ENCODE data around the gene PPP1R26.
"Not testable (repeated sequence)": the region's sequence is repeated elsewhere in the genome, so short reads cannot be mapped to it uniquely, and the experiment has no call there.

Gene PPP1R26, protein sequence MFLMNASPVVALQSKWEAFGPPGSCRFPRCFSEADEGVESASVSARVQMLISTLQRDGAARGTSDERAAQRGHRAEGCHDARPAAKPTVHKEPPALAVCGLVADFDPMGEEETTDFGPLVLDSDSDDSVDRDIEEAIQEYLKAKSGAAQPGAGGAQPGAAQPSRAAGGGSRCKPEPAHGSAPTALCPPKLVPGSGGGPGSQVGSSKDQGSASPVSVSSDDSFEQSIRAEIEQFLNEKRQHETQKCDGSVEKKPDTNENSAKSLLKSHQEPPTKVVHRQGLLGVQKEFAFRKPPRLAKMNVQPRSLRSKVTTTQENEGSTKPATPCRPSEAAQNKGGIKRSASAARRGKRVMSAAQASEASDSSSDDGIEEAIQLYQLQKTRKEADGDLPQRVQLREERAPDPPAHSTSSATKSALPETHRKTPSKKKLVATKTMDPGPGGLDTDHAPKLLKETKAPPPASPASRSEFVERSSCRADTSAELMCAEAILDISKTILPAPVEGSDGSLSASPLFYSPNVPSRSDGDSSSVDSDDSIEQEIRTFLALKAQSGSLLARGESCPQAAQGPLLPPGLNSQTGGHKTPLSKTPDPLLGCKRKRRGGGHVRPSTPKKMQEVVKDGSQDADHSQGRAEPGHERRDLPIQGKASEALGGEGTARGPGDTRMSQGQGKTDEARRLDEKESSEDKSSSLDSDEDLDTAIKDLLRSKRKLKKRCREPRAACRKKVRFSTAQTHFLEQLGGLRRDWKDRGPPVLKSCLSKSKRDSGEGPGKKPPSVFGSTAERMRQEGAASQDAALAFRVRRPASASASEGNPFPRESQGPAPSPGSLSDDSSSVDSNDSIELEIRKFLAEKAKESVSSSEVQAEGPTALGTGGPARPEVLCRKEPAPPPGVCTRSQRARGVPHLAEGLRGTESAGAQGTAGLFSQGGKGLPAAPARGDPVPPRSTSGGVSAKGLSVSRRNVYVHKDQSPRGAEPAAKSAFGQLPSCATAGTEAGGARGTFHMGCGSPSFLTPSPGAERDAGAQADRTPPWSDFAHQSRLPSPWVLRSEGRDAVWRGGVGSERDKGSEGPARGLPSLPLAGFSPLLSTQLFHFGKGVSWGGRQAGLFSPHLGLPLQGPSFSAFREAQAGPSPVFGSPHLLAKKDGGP (N-terminal part only)

GRCh38 chr9:135479469-135480052 is at the start of gene PPP1R26:
TSS of gene PPP1R26 (plus strand) at chr9:135479782. CDS start at chr9:135484511, 4,729 bp downstream.
- no peak for DNase-seq

DNA sequence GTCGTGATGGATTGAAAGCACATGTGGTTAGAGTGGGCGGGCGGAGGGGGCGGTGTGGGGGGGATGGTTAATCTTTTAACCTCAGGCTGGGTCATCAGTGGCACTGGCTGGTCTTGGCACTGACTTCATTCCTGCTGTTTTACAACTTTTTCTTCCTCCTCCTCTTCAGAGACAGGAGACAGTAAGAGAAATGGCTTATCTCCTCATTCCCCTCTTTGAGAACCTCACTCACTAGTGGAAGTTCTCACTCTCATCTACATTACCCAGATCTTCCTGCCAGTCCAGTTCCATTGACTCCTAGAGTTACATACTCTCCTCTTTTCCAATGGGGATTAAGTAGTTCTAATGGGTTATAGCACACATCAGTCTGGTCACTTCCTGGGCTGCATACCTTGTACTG is 42.3 kb upstream of the PPP1R26 start:
- DNase-seq, result no peak

DNA sequence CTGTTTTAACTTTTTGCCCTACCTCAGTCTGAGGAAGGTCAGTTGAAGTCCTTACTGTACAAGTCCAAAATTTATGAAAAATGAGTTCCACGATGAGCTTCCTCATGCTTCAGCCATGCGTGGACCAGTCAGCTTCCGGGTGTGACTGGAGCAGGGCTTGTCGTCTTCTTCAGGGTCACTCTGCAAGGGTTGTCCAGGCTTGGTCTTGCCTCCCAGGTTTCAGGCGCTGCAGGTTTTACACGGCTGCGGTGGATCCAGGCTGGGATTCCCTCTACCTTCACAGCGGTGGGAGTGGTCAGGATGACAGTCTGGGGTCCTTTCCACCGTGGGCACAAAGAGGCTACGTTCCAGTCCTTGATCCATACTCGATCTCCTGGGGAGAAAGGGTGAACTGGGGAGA is 41.9 kb upstream of the PPP1R26 start:
- DNase-seq, result not testable (repeated sequence)

DNA sequence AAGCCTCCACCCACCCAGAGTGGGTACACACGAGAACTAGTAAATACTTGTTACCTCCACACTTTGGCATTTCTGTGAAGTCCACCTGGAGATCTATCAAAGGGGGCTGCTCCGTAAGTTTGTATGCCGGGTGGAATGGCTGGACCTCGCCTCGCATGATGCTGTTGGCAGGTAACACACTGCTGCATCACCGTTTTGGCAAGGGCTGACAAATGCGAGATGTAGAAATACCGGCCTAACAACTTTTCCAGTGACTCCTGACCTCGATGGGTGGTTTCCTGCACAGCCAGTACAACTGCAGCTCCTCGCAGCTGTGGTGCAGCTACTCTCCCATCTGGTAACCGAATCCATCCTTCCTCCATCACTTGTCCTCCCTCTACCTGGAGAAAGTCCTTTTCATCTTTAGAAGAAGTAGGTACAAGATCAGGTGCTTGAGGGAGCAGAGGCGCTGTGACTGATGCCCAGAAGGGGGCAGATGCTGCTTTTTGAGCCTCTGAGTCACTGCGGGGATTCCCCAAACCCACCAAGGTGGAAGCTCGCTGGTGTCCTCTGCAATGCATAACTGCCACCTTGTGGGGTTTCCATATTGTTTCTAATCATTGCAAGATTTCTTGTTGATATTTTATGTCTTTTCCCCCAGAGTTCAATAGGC is 40.9 kb upstream of the PPP1R26 start:
- not testable (repeated sequence) for DNase-seq

GRCh38 chr9:135439514-135439913 is 40.1 kb upstream of the PPP1R26 start:
- DNase-seq, result not testable (repeated sequence)

- no peak for DNase-seq
These were observed 39.7 kb upstream of the PPP1R26 start for GRCh38 chr9:135439916-135440315.

DNA sequence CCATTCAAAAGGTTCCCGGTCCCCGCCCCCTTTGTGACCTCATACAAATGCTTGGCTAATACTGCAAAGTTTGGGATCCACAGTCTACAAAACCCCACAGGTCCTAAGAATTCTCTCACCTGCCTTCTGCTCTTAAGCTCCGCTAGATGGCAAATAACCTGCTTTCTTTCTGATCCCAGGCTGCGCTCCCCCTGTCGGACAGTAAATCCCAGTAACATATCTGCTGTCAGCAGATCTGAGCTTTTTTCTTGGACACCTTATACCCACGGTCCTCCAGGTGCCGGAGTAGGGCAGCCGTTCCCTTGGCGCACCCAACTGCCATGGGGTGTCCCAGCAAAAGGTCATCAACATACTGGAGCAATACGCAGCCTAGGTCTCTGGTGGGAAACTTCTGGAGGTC is 39.0 kb upstream of the PPP1R26 start:
- DNase-seq, result no peak

- not testable (repeated sequence) for DNase-seq
These were observed 38.2 kb upstream of the PPP1R26 start for GRCh38 chr9:135441105-135442071.

- no peak for DNase-seq
These were observed 37.5 kb upstream of the PPP1R26 start for GRCh38 chr9:135442075-135442474.

DNA sequence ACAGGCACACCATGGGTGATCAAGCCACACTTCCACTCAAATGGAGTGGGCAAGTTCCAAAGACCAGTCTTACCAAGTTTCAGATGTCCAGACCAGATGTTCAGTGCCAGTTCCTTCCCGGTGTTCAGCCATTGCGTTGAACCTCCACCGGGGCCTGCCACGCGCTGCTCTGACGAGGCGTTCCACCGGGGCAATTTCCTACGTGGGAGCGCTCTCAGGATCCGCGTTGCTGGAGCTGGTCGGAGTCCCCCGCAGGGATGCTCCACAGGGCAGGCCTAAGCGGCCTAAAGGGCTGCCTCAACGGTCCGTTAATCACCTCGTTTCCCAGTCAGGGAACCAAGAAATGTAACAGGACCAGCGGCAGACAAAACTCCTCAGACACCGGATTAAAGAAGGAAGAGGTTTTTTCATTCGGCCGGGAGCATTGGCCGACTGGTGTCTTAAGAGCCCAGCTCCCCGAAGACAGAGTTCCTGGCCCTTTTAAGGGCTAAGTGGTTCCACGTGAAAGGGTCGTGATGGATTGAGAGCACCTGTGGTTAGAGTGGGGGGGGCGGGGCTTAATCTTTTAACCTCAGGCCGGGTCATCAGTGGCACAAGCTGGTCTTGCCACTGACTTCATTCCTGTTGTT is 35.7 kb upstream of the PPP1R26 start:
- no peak for DNase-seq

DNA sequence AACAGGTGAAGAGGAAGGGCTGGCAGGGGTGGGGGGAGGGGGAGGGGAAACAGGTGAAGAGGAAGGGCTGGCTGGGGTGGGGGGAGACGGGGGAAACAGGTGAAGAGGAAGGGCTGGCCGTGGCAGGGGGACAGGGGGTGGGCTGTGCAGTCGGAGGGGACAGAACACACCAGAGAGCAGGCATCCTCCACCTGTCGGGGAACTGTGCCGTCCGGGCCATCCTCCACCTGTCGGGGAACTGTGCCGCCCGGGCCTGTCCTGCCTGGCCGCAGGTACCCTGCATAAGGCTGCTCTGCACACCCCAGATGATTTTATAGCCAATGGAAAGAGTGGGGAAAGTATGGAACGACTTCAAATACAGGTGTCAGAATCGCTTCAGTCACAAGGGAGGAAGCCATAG is 32.5 kb upstream of the PPP1R26 start:
- no peak for DNase-seq

- DNase-seq, result no peak
These were observed 30.9 kb upstream of the PPP1R26 start for GRCh38 chr9:135448663-135449100.

DNA sequence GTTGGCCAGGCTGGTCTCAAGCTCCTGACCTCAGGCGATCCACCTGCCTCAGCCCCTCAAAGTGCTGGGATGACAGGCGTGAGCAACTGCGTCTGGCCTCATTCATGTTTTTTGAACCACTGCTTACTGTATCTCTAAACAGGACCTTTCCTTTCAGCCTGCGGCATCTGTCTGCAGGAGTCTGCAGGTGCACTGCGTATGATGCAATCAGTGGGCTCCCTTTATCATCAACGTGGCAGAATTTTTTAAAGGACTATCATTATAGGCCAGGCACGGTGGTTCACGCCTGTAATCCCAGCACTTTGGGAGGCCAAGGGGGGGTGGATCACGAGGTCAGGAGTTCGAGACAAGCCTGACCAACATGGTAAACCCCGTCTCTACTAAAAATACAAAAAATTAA is 30.1 kb upstream of the PPP1R26 start:
- not testable (repeated sequence) for DNase-seq

DNA sequence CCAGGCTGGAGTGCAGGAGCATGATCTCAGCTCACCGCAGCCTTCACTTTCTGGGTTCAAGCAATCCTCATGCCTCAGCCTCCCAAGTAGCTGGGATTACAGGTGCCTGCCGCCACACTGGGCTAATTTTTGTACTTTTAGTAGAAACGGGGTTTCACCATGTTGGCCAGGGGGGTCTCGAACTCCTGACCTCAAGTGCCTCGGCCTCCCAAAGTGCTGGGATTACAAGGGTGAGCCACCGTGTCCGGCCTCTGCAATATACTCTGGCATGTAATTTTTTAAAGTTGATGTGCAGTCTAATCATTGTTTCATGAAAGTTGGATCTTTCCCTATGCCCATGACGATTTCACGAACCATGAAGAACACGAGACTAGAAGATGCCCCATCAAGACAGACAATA is 28.6 kb upstream of the PPP1R26 start:
- no peak for DNase-seq

DNA sequence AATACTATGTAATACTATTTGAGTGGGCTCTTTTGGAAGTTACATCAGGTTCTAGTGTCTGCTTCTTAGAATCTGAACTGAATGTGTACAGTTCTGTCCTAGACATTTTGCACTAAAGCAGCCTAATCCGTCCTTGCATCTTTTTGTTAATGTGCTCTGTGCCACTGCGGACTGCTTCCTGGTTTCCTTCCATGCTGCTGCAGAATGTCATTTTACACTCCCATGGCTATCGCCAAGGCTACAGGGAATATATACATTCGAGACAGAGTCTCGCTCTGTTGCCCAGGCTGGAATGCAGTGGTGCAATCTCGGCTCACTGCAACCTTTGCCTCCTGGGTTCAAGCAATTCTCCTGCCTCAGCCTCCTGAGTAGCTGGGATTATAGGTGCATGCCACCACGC is 27.7 kb upstream of the PPP1R26 start:
- DNase-seq, result not testable (repeated sequence)

- DNase-seq, result no peak
These were observed 24.8 kb upstream of the PPP1R26 start for GRCh38 chr9:135454737-135455136.

GRCh38 chr9:135455401-135456030 is 24.1 kb upstream of the PPP1R26 start:
- DNase-seq, result no peak

- DNase-seq, result no peak
These were observed 23.0 kb upstream of the PPP1R26 start for GRCh38 chr9:135456436-135457104.

DNA sequence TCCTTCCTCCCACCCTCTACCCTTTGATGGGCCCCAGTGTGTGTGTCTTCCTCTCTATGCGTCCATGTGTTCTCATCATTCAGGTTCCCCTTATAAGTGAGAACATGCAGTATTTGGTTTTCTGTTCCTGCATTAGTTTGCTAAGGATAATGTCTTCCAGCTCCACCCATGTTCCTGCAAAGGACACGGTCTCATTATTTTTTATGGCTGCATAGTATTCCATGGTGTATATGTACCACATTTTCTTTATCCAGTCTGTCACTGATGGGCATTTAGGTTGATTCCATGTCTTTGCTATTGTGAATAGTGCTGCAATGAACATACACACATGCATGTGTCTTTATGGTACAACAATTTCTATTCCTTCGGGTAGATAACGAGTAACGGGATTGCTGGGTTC is 21.1 kb upstream of the PPP1R26 start:
- not testable (repeated sequence) for DNase-seq
